ENCODE data around the gene ATP5MC3. TPM values are rescaled to one million over a fixed set of nuclear protein-coding genes. Genes with fewer than 3 reads are reported as not detected.

Gene ATP5MC3
- total RNA-seq, 2 experiments from 2014 or later, result 203 to 208 TPM

DNA sequence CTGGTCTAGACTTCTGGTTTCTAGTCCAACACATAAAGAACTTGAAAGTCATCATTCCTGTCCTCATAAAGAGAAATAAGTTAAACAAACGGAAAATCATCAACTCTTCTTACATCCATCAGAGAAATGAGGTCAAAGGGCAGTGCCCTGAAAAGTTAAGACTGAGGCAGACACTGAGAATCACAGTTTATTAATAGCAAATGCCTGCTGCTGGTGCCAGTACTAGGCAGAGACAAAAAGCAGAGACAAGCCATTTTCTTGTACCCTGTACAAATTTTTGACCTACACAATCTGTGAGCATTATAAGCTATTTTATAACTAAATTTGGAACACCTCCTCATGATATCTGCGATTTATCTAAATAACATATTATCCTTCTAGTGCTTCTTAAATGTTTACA, 50.3 kb downstream of the ATP5MC3 start:
- no peak overlapping the region for H3K4me3 Mint-ChIP-seq
- no peaks in the 10 kb centered on the region for H3K9me3 Mint-ChIP-seq
- no peak overlapping the region for H3K27ac Mint-ChIP-seq
- ATAC-seq (ENCODE audit: low read depth), result no peak
- H3K36me3 Mint-ChIP-seq, result peaks cover 37% of the 10 kb centered on the region
- DNase-seq, result no peak
- no peaks in the 10 kb centered on the region for H3K27me3 Mint-ChIP-seq
- peaks cover 1% of the 10 kb centered on the region for H3K4me1 Mint-ChIP-seq
- POLR2A ChIA-PET, result no interaction called here

DNA sequence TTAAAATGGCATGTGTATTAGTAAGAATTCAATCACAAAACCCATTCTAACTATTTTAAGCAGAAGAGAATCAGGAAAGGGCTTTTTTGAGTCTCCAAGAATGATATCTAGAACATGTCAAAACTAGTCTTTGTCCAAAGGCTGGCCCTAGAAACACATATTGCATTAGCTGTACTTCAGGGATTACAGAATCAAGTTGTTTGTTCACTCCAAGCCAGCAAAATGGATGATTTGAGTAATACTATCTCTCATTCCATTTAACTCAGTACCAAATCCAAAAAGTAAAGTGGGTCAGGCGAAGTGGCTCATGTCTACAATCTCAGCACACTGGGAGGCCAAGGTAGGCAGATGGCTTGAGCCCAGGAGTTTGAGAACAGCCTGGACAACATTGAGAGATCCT, 54.8 kb downstream of the ATP5MC3 start:
- POLR2A ChIA-PET, result interaction anchor here (0.7 kb wide), 1 partner anchor 11 kb away, joined by 3 read pairs; no protein-coding TSS in a partner anchor
- no peak for ATAC-seq (ENCODE audit: low read depth)
- H3K4me1 Mint-ChIP-seq, result no peaks in the 10 kb centered on the region
- H3K4me3 Mint-ChIP-seq, result no peak overlapping the region
- DNase-seq, result no peak
- H3K9me3 Mint-ChIP-seq, result no peaks in the 10 kb centered on the region
- no peaks in the 10 kb centered on the region for H3K27me3 Mint-ChIP-seq
- peaks cover 28% of the 10 kb centered on the region for H3K36me3 Mint-ChIP-seq
- H3K27ac Mint-ChIP-seq, result no peak overlapping the region

Small RNA genes within 50 kb of the gene (microRNA-seq; reads per million reads assigned to microRNA genes)
- not detected for gene MIR933

Other genes with a start within 250 kb of the ATP5MC3 start
- gene CHN1, start 176.3 kb downstream of the ATP5MC3 start, total RNA-seq, result 1 to 10 TPM; 3.5 to 3.7 TPM
- gene ATF2, start 13.5 kb downstream of the ATP5MC3 start, total RNA-seq, result 10 to 100 TPM; 50.0 to 56.2 TPM

All from activated naive CD8-positive, alpha-beta T cell treated with anti-CD3 and anti-CD28 coated beads, Interleukin-2, amount 10 ng/mL, durations not matched to agents 7 days and 5 days (primary cell).